Panc1 (cell line): Measurements from ENCODE around the gene LACRT.

Experiments used
- POLR2AphosphoS5 ChIP-seq: IDR thresholded peaks from 2 replicates; pipeline ENCODE4 v1.6.1; 2012; ENCODE audit warnings: mild to moderate bottlenecking, low read depth, low read length, moderate library complexity
- TCF7L2 ChIP-seq: IDR thresholded peaks from 2 replicates; pipeline ENCODE4 v1.6.1; 2011; ENCODE audit warnings: mild to moderate bottlenecking, low read depth, low read length, inconsistent platforms
- TF ChIP-seq, protein P1 (sequence below): fragments of 450-650 bp; IDR thresholded peaks from 2 replicates; pipeline ENCODE4 v1.5.1; 2017; ENCODE audit warnings: mild to moderate bottlenecking

DNA sequence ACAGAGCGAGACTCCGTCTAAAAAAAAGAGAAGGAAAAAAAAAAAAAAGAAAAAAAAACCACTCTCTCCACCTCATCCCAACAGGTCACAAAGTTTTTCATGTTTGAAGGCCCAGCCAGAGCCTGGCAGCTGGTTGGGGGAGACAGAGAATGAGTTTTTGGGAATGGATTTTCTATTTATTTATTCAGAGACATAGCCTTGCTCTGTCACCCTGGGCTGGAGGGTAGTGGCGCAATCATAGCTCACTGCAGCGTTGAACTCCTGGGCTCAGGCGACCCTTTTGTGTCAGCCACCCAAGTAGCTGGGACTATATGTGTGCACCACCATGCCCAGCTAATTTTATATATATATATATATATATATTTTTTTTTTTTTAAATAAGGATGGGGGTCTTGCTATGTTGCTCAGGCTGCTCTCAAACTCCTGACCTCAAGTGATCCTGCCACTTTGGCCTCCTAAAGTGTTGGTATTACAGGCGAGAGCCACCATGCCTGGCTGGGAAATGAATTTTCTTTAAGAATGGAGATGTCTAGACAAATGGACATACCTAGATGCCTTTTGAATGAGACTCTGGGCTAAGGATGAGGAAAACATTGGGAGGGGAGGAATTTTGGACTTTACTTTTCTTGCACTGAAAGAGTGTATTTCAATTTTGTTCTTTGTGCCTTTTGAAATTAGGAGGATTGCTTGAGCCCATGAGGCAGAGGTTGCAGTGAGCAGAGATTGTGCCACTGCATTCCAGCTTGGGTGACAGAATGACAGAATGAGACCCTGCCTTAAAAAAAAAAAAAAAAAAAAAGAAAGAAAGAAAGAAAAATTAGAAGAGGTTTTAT, 29.3 kb downstream of the LACRT start:
- TF ChIP-seq, protein P1, sequence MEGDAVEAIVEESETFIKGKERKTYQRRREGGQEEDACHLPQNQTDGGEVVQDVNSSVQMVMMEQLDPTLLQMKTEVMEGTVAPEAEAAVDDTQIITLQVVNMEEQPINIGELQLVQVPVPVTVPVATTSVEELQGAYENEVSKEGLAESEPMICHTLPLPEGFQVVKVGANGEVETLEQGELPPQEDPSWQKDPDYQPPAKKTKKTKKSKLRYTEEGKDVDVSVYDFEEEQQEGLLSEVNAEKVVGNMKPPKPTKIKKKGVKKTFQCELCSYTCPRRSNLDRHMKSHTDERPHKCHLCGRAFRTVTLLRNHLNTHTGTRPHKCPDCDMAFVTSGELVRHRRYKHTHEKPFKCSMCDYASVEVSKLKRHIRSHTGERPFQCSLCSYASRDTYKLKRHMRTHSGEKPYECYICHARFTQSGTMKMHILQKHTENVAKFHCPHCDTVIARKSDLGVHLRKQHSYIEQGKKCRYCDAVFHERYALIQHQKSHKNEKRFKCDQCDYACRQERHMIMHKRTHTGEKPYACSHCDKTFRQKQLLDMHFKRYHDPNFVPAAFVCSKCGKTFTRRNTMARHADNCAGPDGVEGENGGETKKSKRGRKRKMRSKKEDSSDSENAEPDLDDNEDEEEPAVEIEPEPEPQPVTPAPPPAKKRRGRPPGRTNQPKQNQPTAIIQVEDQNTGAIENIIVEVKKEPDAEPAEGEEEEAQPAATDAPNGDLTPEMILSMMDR, result no peak
- no peak for TF ChIP-seq TCF7L2
- TF ChIP-seq POLR2AphosphoS5, result no peak
